GM12891 (cell line): ENCODE measurements around the gene ELFN1.

Source experiments
- DNase-seq: peaks from one replicate; pipeline ENCODE4 v3.0.0; 2011; ENCODE audit warnings: low spot score; ENCODE audit not compliant: insufficient read length
- FAIRE-seq: peaks from 2 replicates; lab custom pipeline; 2011; peaks lifted over from hg19 to GRCh38; lab: Jason Lieb, UNC
- PAX5 ChIP-seq: IDR thresholded peaks from 2 replicates; pipeline ENCODE4 v1.6.1; 2011; ENCODE audit warnings: low read length, moderate library complexity, mild to moderate bottlenecking; ENCODE audit not compliant: insufficient read depth, severe bottlenecking
- POLR2A ChIP-seq: IDR thresholded peaks from 2 replicates; pipeline ENCODE4 v1.6.1; 2011; ENCODE audit warnings: low read depth, low read length, control low read depth
- POLR2AphosphoS5 ChIP-seq: IDR thresholded peaks from 2 replicates; pipeline ENCODE4 v1.6.1; 2011; ENCODE audit warnings: low read depth, low read length, control low read depth
- POU2F2 ChIP-seq: IDR thresholded peaks from 2 replicates; pipeline ENCODE4 v1.6.1; 2011; ENCODE audit warnings: low read depth, mild to moderate bottlenecking, control low read depth, low read length, moderate library complexity
- SPI1 ChIP-seq: IDR thresholded peaks from 2 replicates; pipeline ENCODE4 v1.6.1; 2011; ENCODE audit warnings: low read depth, low read length, control low read depth
- TAF1 ChIP-seq: IDR thresholded peaks from 2 replicates; pipeline ENCODE4 v1.6.1; 2011; ENCODE audit warnings: low read depth, low read length, control low read depth

The ELFN1 gene

GRCh38 chr7:1787241-1787640 is 117.2 kb downstream of the ELFN1 start:
- no peak for TF ChIP-seq TAF1
- TF ChIP-seq SPI1, result no peak
- no peak for TF ChIP-seq POU2F2
- TF ChIP-seq POLR2A, result no peak
- TF ChIP-seq PAX5, result no peak
- no peak for TF ChIP-seq POLR2AphosphoS5
- FAIRE-seq, result no peak
- no peak for DNase-seq

GRCh38 chr7:1787681-1788235 is 117.7 kb downstream of the ELFN1 start:
- TF ChIP-seq POLR2A (no peak), PAX5 (no peak), SPI1 (no peak), POU2F2 (no peak), TAF1 (no peak), POLR2AphosphoS5 (no peak)
- DNase-seq (no peak), FAIRE-seq (no peak)

GRCh38 chr7:1794888-1795542 is 124.9 kb downstream of the ELFN1 start:
- DNase-seq (no peak), FAIRE-seq (no peak)
- TF ChIP-seq SPI1 (no peak), PAX5 (no peak), POLR2AphosphoS5 (no peak), POU2F2 (no peak), TAF1 (no peak), POLR2A (no peak)
